CD4-positive, alpha-beta T cell (primary cell): Measurements from ENCODE around the gene MIXL1. TPM values are rescaled to one million over a fixed set of nuclear protein-coding genes. Genes with fewer than 3 reads are reported as not detected.
"Not testable (repeated sequence)": the region's sequence is repeated elsewhere in the genome, so short reads cannot be mapped to it uniquely, and the experiment has no call there.

Experiments
- ATAC-seq: fragments of 200-7000 bp; cut with Tn5 transposase; one replicate; pipeline ENCODE4 v1.10.0; 2022; ENCODE audit warnings: mild to moderate bottlenecking; ENCODE audit not compliant: poor library complexity
- CTCF ChIA-PET: fragments of 350-600 bp; sonication (Branson Sonifier 250); formaldehyde crosslinking; loops from one replicate; lab custom pipeline; 2021; ENCODE audit warnings: antibody characterized with exemption, inconsistent platforms; lab: Charles Lee
- POLR2A ChIA-PET: fragments of 350-600 bp; sonication (Branson Sonifier 250); formaldehyde crosslinking; loops from one replicate; lab custom pipeline; 2021; ENCODE audit warnings: antibody characterized with exemption, inconsistent platforms; lab: Charles Lee
- DNase-seq, 14 experiments: peaks; one replicate each; pipeline ENCODE4 v3.0.0-alpha.2; 2013 to 2020; ENCODE audit warnings: mixed read lengths in 2 of 14
- H3K27ac ChIP-seq, 2 donors: one replicate each; pipeline versions ENCODE4 v1.5.1 to v1.7.0; 2013; ENCODE audit warnings: low read length in 2 of 2, low read depth in 1 of 2, mild to moderate bottlenecking in 1 of 2
- H3K27me3 ChIP-seq, 2 experiments: 1 replicate in 1 of 2; 2 replicates in 1 of 2; pipeline versions ENCODE4 v1.6.1 to v1.7.0; 2013; ENCODE audit warnings: low read length in 2 of 2, control low read depth in 1 of 2, mild to moderate bottlenecking in 1 of 2, moderate library complexity in 1 of 2; ENCODE audit not compliant: insufficient read depth in 2 of 2, control insufficient read depth in 1 of 2
- H3K36me3 ChIP-seq: one replicate; pipeline ENCODE4 v1.6.1; 2013; ENCODE audit warnings: low read length, control low read depth; ENCODE audit not compliant: insufficient read depth
- H3K4me1 ChIP-seq: one replicate; pipeline ENCODE4 v1.6.1; 2013; ENCODE audit warnings: low read length, control low read depth; ENCODE audit not compliant: insufficient read depth
- H3K4me3 ChIP-seq: one replicate; pipeline ENCODE4 v1.5.1; 2013; ENCODE audit warnings: mild to moderate bottlenecking, low read length, moderate library complexity
- H3K9me3 ChIP-seq, 2 experiments: 1 replicate in 1 of 2; 2 replicates in 1 of 2; pipeline versions ENCODE4 v1.6.1 to v1.7.0; 2013; ENCODE audit warnings: low read length in 2 of 2, mild to moderate bottlenecking in 2 of 2, control low read depth in 1 of 2, moderate library complexity in 1 of 2; ENCODE audit not compliant: control insufficient read depth in 1 of 2, insufficient read depth in 1 of 2
- H3K27ac Mint-ChIP-seq: one replicate; pipeline ENCODE4 v1.8.0; 2020; ENCODE audit warnings: mixed read lengths
- H3K27me3 Mint-ChIP-seq: one replicate; pipeline ENCODE4 v1.8.0; 2021; ENCODE audit warnings: mixed read lengths
- H3K36me3 Mint-ChIP-seq: one replicate; pipeline ENCODE4 v1.8.0; 2021; ENCODE audit warnings: low read depth, mixed read lengths
- H3K4me1 Mint-ChIP-seq: one replicate; pipeline ENCODE4 v1.8.0; 2021; ENCODE audit warnings: low read depth, mixed read lengths
- H3K4me3 Mint-ChIP-seq: one replicate; pipeline ENCODE4 v1.8.0; 2020; ENCODE audit warnings: mild to moderate bottlenecking, mixed read lengths
- H3K9me3 Mint-ChIP-seq: one replicate; pipeline ENCODE4 v1.8.0; 2020; ENCODE audit warnings: mixed read lengths
- intact Hi-C, 2 experiments: fragments of 100-400 bp; cut with DNase I in 1 of 2; cut with micrococcal nuclease in 1 of 2; formaldehyde crosslinking; loops; one replicate each; pipeline versions ENCODE4 v1.15.1 to v1.9.0; 2023 to 2025; cut with DNase I, micrococcal nuclease
- total RNA-seq, 174 experiments: library from RNA in 2 of 174; stranded (reverse) in 2 of 174; gene quantifications; one replicate each; pipeline ENCODE4 v1.2.3 and lab custom pipeline; 2021 to 2026
- TF ChIP-seq, protein P1 (sequence below): fragments of 200-600 bp; IDR thresholded peaks from one replicate; pipeline ENCODE4 v1.8.0; 2022; ENCODE audit warnings: antibody characterized with exemption, mild to moderate bottlenecking

The MIXL1 gene
- total RNA-seq, 2 experiments from 2014 or later = not detected

DNA sequence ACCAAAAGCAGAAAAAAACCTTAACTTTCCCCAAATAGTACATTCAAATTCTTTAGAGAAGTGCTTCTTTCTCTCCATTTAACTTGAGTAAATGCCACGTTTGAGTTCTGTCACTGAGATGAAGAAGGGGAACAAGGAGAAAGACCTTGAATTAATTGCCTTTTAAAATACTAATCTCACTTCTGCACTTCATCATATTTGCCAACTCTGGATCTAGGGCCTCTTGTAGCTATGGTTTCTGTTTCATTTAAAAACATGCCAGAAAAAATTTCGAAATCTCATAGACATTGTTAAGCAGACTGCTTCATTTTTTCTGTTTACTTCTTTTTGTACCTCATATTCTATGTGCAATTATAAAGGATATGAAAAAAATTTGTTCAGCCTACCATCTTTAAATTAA lies 24.6 kb downstream of the MIXL1 start:
- Mint-ChIP-seq H3K27ac (no peak overlapping the region), H3K4me1 (no peaks in the 10 kb centered on the region), H3K27me3 (no peaks in the 10 kb centered on the region), H3K9me3 (no peaks in the 10 kb centered on the region), H3K36me3 (peaks cover 27% of the 10 kb centered on the region), H3K4me3 (no peak overlapping the region)
- ATAC-seq (no peak), DNase-seq (peak in 1 of 14 experiments; percentile 1)
- H3K27me3 ChIP-seq = no peaks in the 10 kb centered on the region
- H3K27ac ChIP-seq = no peak overlapping the region
- peaks cover 7% of the 10 kb centered on the region for H3K36me3 ChIP-seq
- H3K4me3 ChIP-seq = no peak overlapping the region
- ChIA-PET CTCF (no interaction called here), POLR2A (no interaction called here)
- intact Hi-C loops = no loop called here
- TF ChIP-seq, protein P1, sequence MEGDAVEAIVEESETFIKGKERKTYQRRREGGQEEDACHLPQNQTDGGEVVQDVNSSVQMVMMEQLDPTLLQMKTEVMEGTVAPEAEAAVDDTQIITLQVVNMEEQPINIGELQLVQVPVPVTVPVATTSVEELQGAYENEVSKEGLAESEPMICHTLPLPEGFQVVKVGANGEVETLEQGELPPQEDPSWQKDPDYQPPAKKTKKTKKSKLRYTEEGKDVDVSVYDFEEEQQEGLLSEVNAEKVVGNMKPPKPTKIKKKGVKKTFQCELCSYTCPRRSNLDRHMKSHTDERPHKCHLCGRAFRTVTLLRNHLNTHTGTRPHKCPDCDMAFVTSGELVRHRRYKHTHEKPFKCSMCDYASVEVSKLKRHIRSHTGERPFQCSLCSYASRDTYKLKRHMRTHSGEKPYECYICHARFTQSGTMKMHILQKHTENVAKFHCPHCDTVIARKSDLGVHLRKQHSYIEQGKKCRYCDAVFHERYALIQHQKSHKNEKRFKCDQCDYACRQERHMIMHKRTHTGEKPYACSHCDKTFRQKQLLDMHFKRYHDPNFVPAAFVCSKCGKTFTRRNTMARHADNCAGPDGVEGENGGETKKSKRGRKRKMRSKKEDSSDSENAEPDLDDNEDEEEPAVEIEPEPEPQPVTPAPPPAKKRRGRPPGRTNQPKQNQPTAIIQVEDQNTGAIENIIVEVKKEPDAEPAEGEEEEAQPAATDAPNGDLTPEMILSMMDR = no peak
- H3K4me1 ChIP-seq = no peaks in the 10 kb centered on the region
- H3K9me3 ChIP-seq = no peaks in the 10 kb centered on the region

DNA sequence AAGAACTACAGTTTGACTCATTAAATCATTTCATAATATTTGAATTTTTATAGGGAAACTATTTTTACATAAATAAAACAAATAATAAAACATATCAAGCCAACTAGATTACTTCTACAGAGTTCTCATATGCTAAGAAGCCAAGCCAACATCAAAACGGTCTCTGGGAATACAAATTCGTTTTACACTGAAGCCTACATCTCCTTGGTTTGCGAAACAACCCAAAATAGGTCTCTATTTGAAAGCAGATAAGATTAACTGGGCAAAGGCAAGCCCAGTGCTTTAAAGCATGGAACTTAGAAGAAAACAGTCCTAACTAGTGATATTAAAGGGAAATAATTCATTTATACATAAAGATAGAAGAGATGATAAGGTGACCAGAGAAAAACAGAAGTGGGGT lies 25.3 kb downstream of the MIXL1 start:
- Mint-ChIP-seq H3K27ac (no peak overlapping the region), H3K4me3 (no peak overlapping the region), H3K27me3 (no peaks in the 10 kb centered on the region), H3K36me3 (peaks cover 27% of the 10 kb centered on the region), H3K4me1 (no peaks in the 10 kb centered on the region), H3K9me3 (no peaks in the 10 kb centered on the region)
- Histone ChIP-seq H3K27me3 (no peaks in the 10 kb centered on the region), H3K9me3 (no peaks in the 10 kb centered on the region), H3K27ac (no peak overlapping the region), H3K4me3 (no peak overlapping the region), H3K4me1 (no peaks in the 10 kb centered on the region), H3K36me3 (peaks cover 7% of the 10 kb centered on the region)
- ChIA-PET CTCF (no interaction called here), POLR2A (no interaction called here)
- ATAC-seq = no peak
- DNase-seq = no peak
- TF ChIP-seq, protein P1 = no peak
- intact Hi-C loops = no loop called here

DNA sequence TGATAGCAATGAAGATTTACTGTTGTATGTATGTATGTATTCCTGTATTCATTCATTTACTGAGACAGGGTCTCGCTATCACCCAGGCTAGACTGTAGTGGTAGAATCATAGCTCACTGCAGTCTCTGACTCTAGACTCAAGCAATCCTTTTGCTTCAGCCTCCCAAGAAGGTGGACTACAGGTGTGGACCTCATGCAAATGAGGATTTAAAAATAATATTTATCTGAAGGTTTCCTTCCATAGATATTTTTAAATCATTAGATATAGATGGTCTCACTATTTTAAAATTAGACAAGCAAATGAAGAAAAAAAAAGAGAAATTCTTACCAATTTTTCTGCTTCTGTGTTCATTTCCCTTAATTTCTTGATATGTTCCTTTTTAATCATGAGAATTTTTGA lies 27.0 kb downstream of the MIXL1 start:
- H3K4me1 Mint-ChIP-seq = no peaks in the 10 kb centered on the region
- Histone ChIP-seq H3K27me3 (no peaks in the 10 kb centered on the region), H3K4me3 (no peak overlapping the region), H3K4me1 (no peaks in the 10 kb centered on the region), H3K27ac (no peak overlapping the region), H3K9me3 (no peaks in the 10 kb centered on the region), H3K36me3 (peaks cover 7% of the 10 kb centered on the region)
- ChIA-PET CTCF (no interaction called here), POLR2A (no interaction called here)
- ATAC-seq (no peak), DNase-seq (no peak)
- H3K36me3 Mint-ChIP-seq = peaks cover 25% of the 10 kb centered on the region
- H3K27ac Mint-ChIP-seq = no peak overlapping the region
- no peak overlapping the region for H3K4me3 Mint-ChIP-seq
- no peaks in the 10 kb centered on the region for H3K27me3 Mint-ChIP-seq
- TF ChIP-seq, protein P1 = no peak
- H3K9me3 Mint-ChIP-seq = no peaks in the 10 kb centered on the region
- intact Hi-C loops = no loop called here

DNA sequence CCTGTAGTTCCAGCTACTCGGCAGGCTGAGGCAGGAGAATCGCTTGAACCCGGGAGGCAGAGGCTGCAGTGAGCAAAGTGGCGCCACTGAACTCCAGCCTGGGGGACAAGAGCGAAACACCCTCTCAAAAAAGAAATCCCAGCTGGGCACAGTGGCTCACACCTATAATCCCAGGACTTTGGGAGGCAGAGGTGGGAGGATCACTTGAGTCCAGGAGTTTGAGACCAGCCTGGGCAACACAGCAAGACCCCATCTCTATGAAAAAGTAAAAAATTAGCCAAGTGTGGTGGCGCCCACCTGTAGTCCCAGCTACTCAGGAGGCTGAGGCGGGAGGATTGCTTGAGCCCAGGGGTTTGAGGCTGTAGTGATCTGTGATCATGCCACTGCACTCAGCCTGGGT lies 29.4 kb downstream of the MIXL1 start:
- H3K9me3 Mint-ChIP-seq, H3K27me3 ChIP-seq, H3K27ac Mint-ChIP-seq, ATAC-seq, DNase-seq, H3K4me3 ChIP-seq, H3K9me3 ChIP-seq, H3K27me3 Mint-ChIP-seq, H3K4me1 ChIP-seq, H3K27ac ChIP-seq, intact Hi-C loops, H3K4me3 Mint-ChIP-seq, CTCF ChIA-PET, H3K4me1 Mint-ChIP-seq, H3K36me3 ChIP-seq: not testable (repeated sequence)
- peaks cover 39% of the 10 kb centered on the region for H3K36me3 Mint-ChIP-seq
- POLR2A ChIA-PET = interaction anchor here (0.6 kb wide), 1 partner anchor 660 kb away, joined by 3 read pairs; no protein-coding TSS in a partner anchor
